ENCODE measurements around the gene DACH1. TPM values are rescaled to one million over a fixed set of nuclear protein-coding genes. Genes with fewer than 3 reads are reported as not detected.

DACH1 gene
- total and polyA plus RNA-seq, 4 donors: 9.9 to 30.3 (median 21.1) TPM

GRCh38 chr13:71774863-71775262 is 92.1 kb downstream of the DACH1 start:
- Histone ChIP-seq H3K27ac (ENCODE audit: low read depth, low read length) (no peak overlapping the region), H3K4me3 (ENCODE audit: low read depth, low read length) (no peak overlapping the region), H3K4me1 (ENCODE audit: control insufficient read depth, insufficient read depth, low read length) (no peaks in the 10 kb centered on the region), H3K27me3 (ENCODE audit: control insufficient read depth, insufficient read depth, low read length) (no peaks in the 10 kb centered on the region), H3K36me3 (ENCODE audit: control insufficient read depth, insufficient read depth, low read length) (no peaks in the 10 kb centered on the region), H3K9me3 (ENCODE audit: control insufficient read depth, insufficient read depth, low read length) (no peaks in the 10 kb centered on the region)
- DNase-seq (ENCODE audit: low read depth in 4 of 6, low spot score in 6 of 6): no peak
- WGBS (ENCODE audit: insufficient coverage): 100% methylated on average over 2 of the region's 4 CpGs

GRCh38 chr13:71773531-71773930 is 93.5 kb downstream of the DACH1 start:
- WGBS (ENCODE audit: insufficient coverage): no CpG with 5 or more reads among the region's 4 CpGs
- Histone ChIP-seq H3K27me3 (ENCODE audit: control insufficient read depth, insufficient read depth, low read length) (no peaks in the 10 kb centered on the region), H3K9me3 (ENCODE audit: control insufficient read depth, insufficient read depth, low read length) (no peaks in the 10 kb centered on the region), H3K27ac (ENCODE audit: low read depth, low read length) (no peak overlapping the region), H3K4me3 (ENCODE audit: low read depth, low read length) (no peak overlapping the region), H3K36me3 (ENCODE audit: control insufficient read depth, insufficient read depth, low read length) (no peaks in the 10 kb centered on the region), H3K4me1 (ENCODE audit: control insufficient read depth, insufficient read depth, low read length) (no peaks in the 10 kb centered on the region)
- no peak for DNase-seq (ENCODE audit: low read depth in 4 of 6, low spot score in 6 of 6)

DNA sequence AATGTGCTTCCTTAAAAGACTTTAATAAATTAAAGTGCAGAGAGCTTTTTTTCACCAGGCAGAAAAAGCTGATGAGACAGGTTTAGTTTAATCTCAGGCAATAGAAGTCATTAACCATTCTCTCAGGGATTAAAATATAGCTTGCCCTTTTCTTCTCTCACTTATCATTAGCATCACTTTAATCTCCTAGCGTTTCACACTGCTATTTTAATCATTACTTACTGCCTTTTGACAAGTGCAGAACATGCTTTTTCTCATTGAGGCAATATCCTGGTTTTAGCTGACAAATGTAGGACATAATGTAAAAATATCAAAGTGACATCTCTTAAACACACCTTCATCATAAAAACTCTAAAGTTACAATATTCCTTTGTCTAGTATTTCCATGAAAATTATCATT is 94.6 kb downstream of the DACH1 start:
- H3K9me3 ChIP-seq (ENCODE audit: control insufficient read depth, insufficient read depth, low read length): no peaks in the 10 kb centered on the region
- DNase-seq (ENCODE audit: low read depth in 4 of 6, low spot score in 6 of 6): peak in 1 of 6 donors; percentile 65
- WGBS (ENCODE audit: insufficient coverage): no CpG with 5 or more reads among the region's 1 CpG
- H3K4me3 ChIP-seq (ENCODE audit: low read depth, low read length): no peak overlapping the region
- H3K4me1 ChIP-seq (ENCODE audit: control insufficient read depth, insufficient read depth, low read length): no peaks in the 10 kb centered on the region
- H3K27me3 ChIP-seq (ENCODE audit: control insufficient read depth, insufficient read depth, low read length): no peaks in the 10 kb centered on the region
- H3K27ac ChIP-seq (ENCODE audit: low read depth, low read length): no peak overlapping the region
- H3K36me3 ChIP-seq (ENCODE audit: control insufficient read depth, insufficient read depth, low read length): no peaks in the 10 kb centered on the region

DNA sequence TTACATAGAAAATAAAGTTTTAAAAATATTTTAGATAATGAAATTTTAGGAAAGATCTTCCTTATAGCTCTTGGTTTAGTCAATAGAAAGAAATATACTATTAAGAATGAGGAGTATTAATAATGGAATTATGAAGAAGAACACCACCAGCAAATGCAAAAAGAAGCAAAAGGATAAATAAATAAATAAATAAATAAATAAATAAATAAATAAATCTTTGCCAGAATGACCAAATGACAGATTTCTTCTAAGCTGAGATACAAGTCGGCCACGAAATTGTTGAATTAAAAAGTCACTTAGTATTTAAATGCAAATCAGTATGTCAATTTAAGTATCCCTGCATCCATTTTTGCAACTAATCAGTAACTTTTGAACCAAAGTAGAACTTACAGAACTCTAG is 95.9 kb downstream of the DACH1 start:
- DNase-seq (ENCODE audit: low read depth in 4 of 6, low spot score in 6 of 6): no peak
- no peaks in the 10 kb centered on the region for H3K4me1 ChIP-seq (ENCODE audit: control insufficient read depth, insufficient read depth, low read length)
- no peaks in the 10 kb centered on the region for H3K9me3 ChIP-seq (ENCODE audit: control insufficient read depth, insufficient read depth, low read length)
- WGBS (ENCODE audit: insufficient coverage): no CpG with 5 or more reads among the region's 2 CpGs
- no peaks in the 10 kb centered on the region for H3K27me3 ChIP-seq (ENCODE audit: control insufficient read depth, insufficient read depth, low read length)
- H3K4me3 ChIP-seq (ENCODE audit: low read depth, low read length): no peak overlapping the region
- H3K36me3 ChIP-seq (ENCODE audit: control insufficient read depth, insufficient read depth, low read length): no peaks in the 10 kb centered on the region
- no peak overlapping the region for H3K27ac ChIP-seq (ENCODE audit: low read depth, low read length)

- no peaks in the 10 kb centered on the region for H3K9me3 ChIP-seq (ENCODE audit: control insufficient read depth, insufficient read depth, low read length)
- H3K27ac ChIP-seq (ENCODE audit: low read depth, low read length): no peak overlapping the region
- H3K27me3 ChIP-seq (ENCODE audit: control insufficient read depth, insufficient read depth, low read length): no peaks in the 10 kb centered on the region
- no peaks in the 10 kb centered on the region for H3K4me1 ChIP-seq (ENCODE audit: control insufficient read depth, insufficient read depth, low read length)
- H3K36me3 ChIP-seq (ENCODE audit: control insufficient read depth, insufficient read depth, low read length): no peaks in the 10 kb centered on the region
- H3K4me3 ChIP-seq (ENCODE audit: low read depth, low read length): no peak overlapping the region
- no peak for DNase-seq (ENCODE audit: low read depth in 4 of 6, low spot score in 6 of 6)
These were observed 96.3 kb downstream of the DACH1 start for GRCh38 chr13:71770710-71771109.

GRCh38 chr13:71768881-71769280 is 98.1 kb downstream of the DACH1 start:
- no peak overlapping the region for H3K4me3 ChIP-seq (ENCODE audit: low read depth, low read length)
- no peak overlapping the region for H3K27ac ChIP-seq (ENCODE audit: low read depth, low read length)
- H3K36me3 ChIP-seq (ENCODE audit: control insufficient read depth, insufficient read depth, low read length): no peaks in the 10 kb centered on the region
- H3K9me3 ChIP-seq (ENCODE audit: control insufficient read depth, insufficient read depth, low read length): no peaks in the 10 kb centered on the region
- no peak for DNase-seq (ENCODE audit: low read depth in 4 of 6, low spot score in 6 of 6)
- H3K27me3 ChIP-seq (ENCODE audit: control insufficient read depth, insufficient read depth, low read length): no peaks in the 10 kb centered on the region
- no peaks in the 10 kb centered on the region for H3K4me1 ChIP-seq (ENCODE audit: control insufficient read depth, insufficient read depth, low read length)

GRCh38 chr13:71759651-71760511 is 107.1 kb downstream of the DACH1 start:
- Histone ChIP-seq H3K4me3 (ENCODE audit: low read depth, low read length) (peak overlapping the region; percentile 16), H3K4me1 (ENCODE audit: control insufficient read depth, insufficient read depth, low read length) (peaks cover 4% of the 10 kb centered on the region), H3K9me3 (ENCODE audit: control insufficient read depth, insufficient read depth, low read length) (no peaks in the 10 kb centered on the region), H3K27me3 (ENCODE audit: control insufficient read depth, insufficient read depth, low read length) (no peaks in the 10 kb centered on the region), H3K27ac (ENCODE audit: low read depth, low read length) (peak overlapping the region; percentile 70), H3K36me3 (ENCODE audit: control insufficient read depth, insufficient read depth, low read length) (no peaks in the 10 kb centered on the region)
- DNase-seq (ENCODE audit: low read depth in 4 of 6, low spot score in 6 of 6): peak in 5 of 6 donors; percentile 15 to 78 (median 41)
- 10% methylated on average over 6 of the region's 10 CpGs for WGBS (ENCODE audit: insufficient coverage)

- H3K27me3 ChIP-seq (ENCODE audit: control insufficient read depth, insufficient read depth, low read length): no peaks in the 10 kb centered on the region
- H3K4me1 ChIP-seq (ENCODE audit: control insufficient read depth, insufficient read depth, low read length): peaks cover 4% of the 10 kb centered on the region
- no peaks in the 10 kb centered on the region for H3K9me3 ChIP-seq (ENCODE audit: control insufficient read depth, insufficient read depth, low read length)
- no CpG with 5 or more reads among the region's 2 CpGs for WGBS (ENCODE audit: insufficient coverage)
- no peak overlapping the region for H3K27ac ChIP-seq (ENCODE audit: low read depth, low read length)
- DNase-seq (ENCODE audit: low read depth in 4 of 6, low spot score in 6 of 6): peak in 2 of 6 donors; percentile 30 to 54
- H3K36me3 ChIP-seq (ENCODE audit: control insufficient read depth, insufficient read depth, low read length): no peaks in the 10 kb centered on the region
- no peak overlapping the region for H3K4me3 ChIP-seq (ENCODE audit: low read depth, low read length)
These were observed 108.2 kb downstream of the DACH1 start for GRCh38 chr13:71758828-71759227.

- Histone ChIP-seq H3K36me3 (ENCODE audit: control insufficient read depth, insufficient read depth, low read length) (no peaks in the 10 kb centered on the region), H3K27ac (ENCODE audit: low read depth, low read length) (no peak overlapping the region), H3K4me3 (ENCODE audit: low read depth, low read length) (no peak overlapping the region), H3K27me3 (ENCODE audit: control insufficient read depth, insufficient read depth, low read length) (no peaks in the 10 kb centered on the region), H3K4me1 (ENCODE audit: control insufficient read depth, insufficient read depth, low read length) (no peaks in the 10 kb centered on the region), H3K9me3 (ENCODE audit: control insufficient read depth, insufficient read depth, low read length) (no peaks in the 10 kb centered on the region)
- 50% methylated on average over 1 of the region's 7 CpGs for WGBS (ENCODE audit: insufficient coverage)
- DNase-seq (ENCODE audit: low read depth in 4 of 6, low spot score in 6 of 6): no peak
These were observed 112.5 kb downstream of the DACH1 start for GRCh38 chr13:71754407-71754974.
